Ascending aorta (tissue), 2 donors: ENCODE measurements around the gene PTPRN2. TPM values are rescaled to one million over a fixed set of nuclear protein-coding genes. Genes with fewer than 3 reads are reported as not detected.

Experiments used
- DNase-seq, 2 donors: peaks; one replicate each; pipeline ENCODE4 v3.0.0-alpha.2; 2019; ENCODE audit warnings: low spot score in 2 of 2
- H3K27ac ChIP-seq, 2 donors: fragments of 200-600 bp; sonication (generic); one replicate each; pipeline ENCODE4 v1.5.1; 2016 to 2017; ENCODE audit warnings: mild to moderate bottlenecking in 1 of 2
- H3K27me3 ChIP-seq: fragments of 200-600 bp; sonication (generic); one replicate; pipeline ENCODE4 v1.5.1; 2017
- H3K36me3 ChIP-seq, 2 donors: fragments of 200-600 bp; sonication (generic); one replicate each; pipeline ENCODE4 v1.5.1; 2016
- H3K4me1 ChIP-seq, 2 donors: fragments of 200-600 bp; sonication (generic); one replicate each; pipeline ENCODE4 v1.5.1; 2016 to 2017; ENCODE audit warnings: mild to moderate bottlenecking in 1 of 2
- H3K4me3 ChIP-seq, 2 donors: fragments of 200-600 bp; sonication (generic); one replicate each; pipeline ENCODE4 v1.5.1; 2016 to 2017; ENCODE audit warnings: mild to moderate bottlenecking in 1 of 2
- H3K9me3 ChIP-seq, 2 donors: fragments of 200-600 bp; sonication (generic); one replicate each; pipeline ENCODE4 v1.5.1; 2016
- CTCF ChIP-seq, 3 experiments: fragments of 200-600 bp in 2 of 3; fragments of 450-650 bp in 1 of 3; sonication (generic) in 2 of 3; IDR thresholded peaks; one replicate each; pipeline ENCODE4 v1.5.1; 2016 to 2019; ENCODE audit warnings: antibody characterized with exemption in 3 of 3, mild to moderate bottlenecking in 1 of 3, moderate library complexity in 1 of 3
- intact Hi-C: fragments of 100-400 bp; cut with DNase I; formaldehyde crosslinking; loops from one replicate; pipeline ENCODE4 v1.15.1; 2023
- total RNA-seq: library from RNA; depleted of rRNA; stranded (reverse); fragments of >200 nt; gene quantifications from one replicate; pipeline ENCODE4 v1.1.0, GENCODE V29; 2016

PTPRN2 gene
- total RNA-seq, 1 donor from 2014 or later = 7.3 TPM

GRCh38 chr7:157587805-157588560, 999.6 kb downstream of the PTPRN2 start:
- no peak for TF ChIP-seq CTCF (IDR thresholded peaks at IDR 0.05)

GRCh38 chr7:157587051-157587804, 1000.4 kb downstream of the PTPRN2 start:
- Histone ChIP-seq H3K4me1 (no peaks in the 10 kb centered on the region), H3K9me3 (no peaks in the 10 kb centered on the region)
- intact Hi-C loops = no loop called here

More at GRCh38 chr7:157587805-157588560, 999.6 kb downstream of the PTPRN2 start:
- H3K27ac ChIP-seq = no peak overlapping the region
- H3K27me3 ChIP-seq = no peaks in the 10 kb centered on the region
- H3K4me1 ChIP-seq = no peaks in the 10 kb centered on the region
- H3K36me3 ChIP-seq = no peaks in the 10 kb centered on the region
- DNase-seq = no peak
- intact Hi-C loops = no loop called here
- H3K4me3 ChIP-seq = no peak overlapping the region
- H3K9me3 ChIP-seq = no peaks in the 10 kb centered on the region

GRCh38 chr7:157586426-157586955, 1001.1 kb downstream of the PTPRN2 start:
- H3K27ac ChIP-seq = no peak overlapping the region
- no peaks in the 10 kb centered on the region for H3K27me3 ChIP-seq
- TF ChIP-seq CTCF (IDR thresholded peaks at IDR 0.05) = no peak
- H3K9me3 ChIP-seq = no peaks in the 10 kb centered on the region
- H3K4me3 ChIP-seq = no peak overlapping the region
- no peaks in the 10 kb centered on the region for H3K36me3 ChIP-seq
- H3K4me1 ChIP-seq = no peaks in the 10 kb centered on the region
- intact Hi-C loops = no loop called here
- DNase-seq = no peak

More at GRCh38 chr7:157587051-157587804, 1000.4 kb downstream of the PTPRN2 start:
- TF ChIP-seq CTCF (IDR thresholded peaks at IDR 0.05) = no peak
- DNase-seq = no peak
- Histone ChIP-seq H3K4me3 (no peak overlapping the region), H3K27me3 (no peaks in the 10 kb centered on the region), H3K27ac (no peak overlapping the region), H3K36me3 (no peaks in the 10 kb centered on the region)

- H3K27me3 ChIP-seq = no peaks in the 10 kb centered on the region
- no peak overlapping the region for H3K4me3 ChIP-seq
- no peak for TF ChIP-seq CTCF (IDR thresholded peaks at IDR 0.05)
Observed at GRCh38 chr7:157585113-157585861, 1002.3 kb downstream of the PTPRN2 start.

GRCh38 chr7:157584420-157584819, 1003.2 kb downstream of the PTPRN2 start:
- no peak overlapping the region for H3K27ac ChIP-seq
- intact Hi-C loops = no loop called here
- no peak for TF ChIP-seq CTCF (IDR thresholded peaks at IDR 0.05)
- H3K4me3 ChIP-seq = no peak overlapping the region
- H3K4me1 ChIP-seq = no peaks in the 10 kb centered on the region
- H3K9me3 ChIP-seq = no peaks in the 10 kb centered on the region
- no peak for DNase-seq
- H3K36me3 ChIP-seq = no peaks in the 10 kb centered on the region
- no peaks in the 10 kb centered on the region for H3K27me3 ChIP-seq

More at GRCh38 chr7:157585113-157585861, 1002.3 kb downstream of the PTPRN2 start:
- no peak for DNase-seq
- Histone ChIP-seq H3K36me3 (no peaks in the 10 kb centered on the region), H3K9me3 (no peaks in the 10 kb centered on the region), H3K27ac (no peak overlapping the region), H3K4me1 (no peaks in the 10 kb centered on the region)
- intact Hi-C loops = no loop called here
